Islet precursor cell (in vitro differentiated cells): ENCODE data around the gene PLCD1.
A peak's percentile ranks its signal among the peaks of the same experiment; 100 is the strongest.
"Not testable (repeated sequence)": the region's sequence is repeated elsewhere in the genome, so short reads cannot be mapped to it uniquely, and the experiment has no call there.

Source experiments
- DNase-seq: peaks from one replicate; pipeline ENCODE4 v3.0.0-alpha.2; 2018

PLCD1 gene

DNA sequence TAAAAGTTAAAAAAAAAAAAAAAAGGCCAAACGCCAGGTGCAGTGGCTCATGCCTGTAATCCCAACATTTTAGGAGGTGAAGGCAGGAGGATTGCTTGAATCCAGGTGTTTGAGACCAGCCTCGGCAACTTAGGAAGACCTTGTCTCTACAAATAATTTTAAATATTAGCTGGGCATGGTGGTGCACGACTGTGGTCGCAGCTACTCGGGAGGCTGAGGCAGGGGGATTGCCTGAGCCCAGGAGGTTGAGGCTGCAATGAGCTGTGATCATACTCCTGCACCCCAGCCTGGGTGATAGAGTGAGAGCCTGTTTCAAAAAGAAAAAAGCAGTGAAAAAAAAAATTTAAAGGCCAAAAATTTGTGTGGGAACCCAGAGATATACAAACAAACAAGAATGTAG, 6.8 kb upstream of the PLCD1 start:
- no peak for DNase-seq

DNA sequence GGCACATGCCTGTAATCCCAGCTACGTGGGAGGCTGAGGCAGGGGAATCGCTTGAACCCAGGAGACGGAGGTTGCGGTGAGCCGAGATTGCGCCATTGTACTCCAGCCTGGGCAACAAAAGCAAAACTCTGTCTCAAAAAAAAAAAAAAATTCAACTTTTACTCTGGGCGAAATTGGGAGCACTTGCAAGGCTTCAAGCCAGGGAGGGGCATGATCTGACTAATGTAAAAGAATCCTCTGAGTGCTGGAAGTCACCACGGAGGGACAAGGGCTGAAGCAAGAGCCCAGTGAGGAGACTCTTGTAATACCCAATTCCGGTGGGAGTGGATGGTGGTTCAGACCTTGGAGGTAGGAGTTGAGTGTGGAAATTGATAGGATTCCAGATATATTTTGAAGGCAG, 4.9 kb upstream of the PLCD1 start:
- DNase-seq = not testable (repeated sequence)

DNA sequence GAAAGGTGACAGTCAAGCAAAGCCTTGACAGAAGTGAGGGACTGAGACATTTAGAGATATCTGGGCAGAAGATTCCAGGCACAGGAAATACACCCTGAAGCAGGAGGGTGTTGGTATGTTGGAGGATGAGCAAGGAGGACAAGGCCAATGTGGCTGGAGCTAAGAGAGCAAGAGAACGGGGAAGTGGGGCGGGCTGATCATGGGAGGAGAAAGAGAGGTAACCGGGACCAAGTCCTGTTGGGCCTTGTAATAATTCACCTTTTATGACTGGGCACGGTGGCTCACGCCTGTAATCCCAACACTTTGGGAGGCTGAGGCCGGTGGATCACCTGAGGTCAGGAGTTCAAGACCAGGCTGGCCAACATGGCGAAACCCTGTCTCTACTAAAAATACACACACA, 4.1 kb upstream of the PLCD1 start:
- not testable (repeated sequence) for DNase-seq

DNA sequence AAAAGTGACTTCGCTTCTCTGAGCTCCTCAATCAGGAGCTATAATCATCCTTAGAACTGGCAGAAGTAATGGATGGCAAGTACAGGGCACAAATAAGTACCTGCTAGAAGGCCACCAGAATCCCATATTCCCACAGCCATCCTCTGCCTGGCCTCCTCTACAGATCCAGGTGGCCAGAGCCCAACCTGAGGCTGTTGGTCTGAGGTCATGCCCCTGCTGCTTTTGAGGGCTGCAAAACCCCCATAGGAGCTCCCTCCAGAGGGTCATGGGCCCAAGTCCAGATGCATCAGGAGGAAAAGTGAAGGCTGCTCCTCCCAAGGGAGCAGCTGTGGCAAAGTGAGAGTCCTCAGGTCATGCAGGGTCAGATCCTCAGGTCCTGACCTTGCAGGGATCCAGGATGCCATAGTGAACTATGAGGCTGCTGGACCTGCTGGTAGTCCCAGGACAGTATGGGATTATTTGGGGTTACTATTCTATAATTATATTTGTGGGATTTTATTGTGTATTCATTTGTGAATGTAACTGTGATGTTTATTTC, 3.0 kb upstream of the PLCD1 start:
- DNase-seq = no peak

DNA sequence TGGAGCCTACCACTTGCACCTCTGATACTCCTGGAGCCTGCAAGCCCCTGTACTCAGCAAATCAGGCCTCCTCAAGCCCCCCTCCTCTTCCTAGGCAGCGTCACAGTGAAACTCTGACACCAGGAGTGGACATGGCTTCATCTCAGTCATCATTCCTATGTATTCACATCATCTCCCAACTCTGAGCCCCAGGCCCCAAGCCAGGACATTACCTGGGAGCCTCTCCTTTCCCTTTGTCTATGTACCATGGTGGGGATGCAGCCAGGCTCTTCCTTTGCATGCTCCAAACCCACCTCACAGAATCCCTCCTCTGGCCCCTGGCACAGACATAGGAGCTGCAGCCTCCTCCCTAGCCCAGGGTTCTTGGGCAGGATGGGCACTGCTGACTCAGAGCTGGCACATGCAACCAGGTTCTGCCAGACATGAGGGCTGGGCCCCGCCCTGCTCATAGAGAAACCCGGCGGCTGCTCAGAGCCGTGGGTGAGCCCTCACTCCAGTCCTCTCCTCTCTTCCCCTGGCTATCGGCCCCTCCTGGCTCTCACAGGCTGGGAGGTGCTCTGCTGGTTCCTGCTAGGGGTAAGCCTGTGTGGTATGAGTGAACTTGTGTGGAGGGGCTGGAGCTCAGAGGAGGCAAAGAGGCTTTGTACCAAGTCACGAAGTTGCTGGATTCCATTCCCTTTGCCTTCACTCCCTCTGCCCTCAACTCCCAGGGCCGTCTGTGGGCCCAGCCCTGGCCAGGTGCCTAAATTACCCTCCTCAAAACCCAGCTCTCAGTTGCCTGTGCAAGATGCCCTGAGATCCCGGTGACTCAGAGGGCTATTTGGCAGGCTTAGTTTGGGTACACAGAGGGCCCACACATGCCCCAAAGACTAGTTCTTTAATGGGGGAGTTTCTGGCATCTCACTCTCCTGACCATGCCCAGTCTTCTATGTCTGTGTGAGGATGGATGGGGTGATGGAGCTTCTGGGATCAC, 1.9 kb upstream of the PLCD1 start:
- DNase-seq = no peak

DNA sequence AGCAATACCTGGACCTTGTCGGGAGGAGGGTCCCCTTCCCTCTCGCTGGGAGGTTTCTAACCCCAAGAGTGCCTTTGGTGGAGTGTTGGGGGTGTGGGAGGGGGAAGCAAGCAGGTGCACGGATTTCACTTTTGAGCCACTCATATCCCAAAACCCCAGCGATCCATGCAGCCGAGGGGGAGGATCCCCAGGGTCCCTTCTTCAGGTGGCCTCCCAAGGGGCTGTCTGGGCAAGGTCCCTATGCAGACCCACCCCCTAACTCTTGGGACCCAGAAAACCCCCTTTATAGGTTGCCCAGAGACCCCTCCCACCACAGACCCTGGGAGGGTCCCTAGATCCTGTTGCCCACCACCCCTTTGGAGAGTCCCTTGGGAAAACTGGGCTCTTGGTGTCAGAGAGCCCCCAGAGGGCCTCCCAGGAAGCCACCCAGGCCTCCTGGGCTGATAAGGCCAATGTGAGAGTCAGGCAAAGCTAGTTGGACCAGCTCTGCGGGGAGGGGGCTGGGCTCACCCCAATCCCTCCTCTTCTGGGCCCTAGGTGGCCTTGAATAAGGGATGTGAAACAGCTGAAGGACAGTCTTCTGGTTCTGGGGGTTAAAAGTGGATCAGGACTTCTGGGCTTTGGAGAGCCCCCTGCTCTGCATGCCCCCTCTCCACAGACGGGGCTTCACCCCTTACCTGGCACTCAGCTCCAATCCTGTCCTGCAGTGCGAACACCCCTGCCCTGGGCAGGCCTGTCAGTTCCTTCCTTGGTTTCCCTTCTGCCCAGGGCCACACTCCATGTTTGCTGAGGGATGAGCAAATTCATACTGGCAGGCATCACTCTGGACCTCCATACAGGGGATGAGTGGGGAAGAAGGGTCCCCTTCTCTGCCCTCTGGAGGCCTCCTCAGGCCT, 932 bp upstream of the PLCD1 start:
- no peak for DNase-seq

DNA sequence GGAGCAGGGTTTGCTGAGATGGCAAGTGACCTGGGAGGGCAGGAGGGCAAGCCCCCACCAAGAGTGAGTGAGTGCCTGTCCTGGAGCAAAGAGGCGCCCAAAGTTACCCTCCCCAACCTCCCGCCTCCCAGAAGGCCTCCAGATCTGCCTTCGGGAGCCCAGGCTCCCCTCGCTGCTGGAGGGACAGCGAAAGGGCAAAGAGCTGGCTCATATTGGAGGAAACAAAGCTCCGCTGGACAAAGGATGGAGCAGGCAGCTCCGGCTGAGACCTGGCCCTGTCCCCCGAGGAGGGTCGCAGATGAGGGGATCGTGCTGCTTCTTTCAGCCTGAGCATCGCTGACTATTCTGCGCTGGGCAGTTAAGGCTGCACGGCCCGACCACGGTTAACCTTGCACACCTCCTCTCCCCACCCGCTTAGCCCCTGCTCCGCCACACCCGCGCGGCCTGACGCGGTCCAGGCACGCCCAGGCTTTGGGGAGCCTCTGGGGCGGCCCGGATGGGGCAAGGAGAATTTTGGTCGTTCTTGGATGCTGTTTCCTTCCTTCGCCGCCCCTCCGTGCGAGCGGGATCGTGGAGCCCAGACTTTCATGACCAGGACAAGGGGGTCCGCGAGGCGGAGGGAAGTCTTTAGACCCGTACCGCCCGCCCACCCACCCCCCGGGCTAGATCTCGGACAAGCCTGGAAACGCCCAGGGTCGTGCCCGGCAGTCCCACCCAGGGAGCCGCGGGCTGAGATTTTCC, 651 bp downstream of the PLCD1 start:
- DNase-seq = no peak

DNA sequence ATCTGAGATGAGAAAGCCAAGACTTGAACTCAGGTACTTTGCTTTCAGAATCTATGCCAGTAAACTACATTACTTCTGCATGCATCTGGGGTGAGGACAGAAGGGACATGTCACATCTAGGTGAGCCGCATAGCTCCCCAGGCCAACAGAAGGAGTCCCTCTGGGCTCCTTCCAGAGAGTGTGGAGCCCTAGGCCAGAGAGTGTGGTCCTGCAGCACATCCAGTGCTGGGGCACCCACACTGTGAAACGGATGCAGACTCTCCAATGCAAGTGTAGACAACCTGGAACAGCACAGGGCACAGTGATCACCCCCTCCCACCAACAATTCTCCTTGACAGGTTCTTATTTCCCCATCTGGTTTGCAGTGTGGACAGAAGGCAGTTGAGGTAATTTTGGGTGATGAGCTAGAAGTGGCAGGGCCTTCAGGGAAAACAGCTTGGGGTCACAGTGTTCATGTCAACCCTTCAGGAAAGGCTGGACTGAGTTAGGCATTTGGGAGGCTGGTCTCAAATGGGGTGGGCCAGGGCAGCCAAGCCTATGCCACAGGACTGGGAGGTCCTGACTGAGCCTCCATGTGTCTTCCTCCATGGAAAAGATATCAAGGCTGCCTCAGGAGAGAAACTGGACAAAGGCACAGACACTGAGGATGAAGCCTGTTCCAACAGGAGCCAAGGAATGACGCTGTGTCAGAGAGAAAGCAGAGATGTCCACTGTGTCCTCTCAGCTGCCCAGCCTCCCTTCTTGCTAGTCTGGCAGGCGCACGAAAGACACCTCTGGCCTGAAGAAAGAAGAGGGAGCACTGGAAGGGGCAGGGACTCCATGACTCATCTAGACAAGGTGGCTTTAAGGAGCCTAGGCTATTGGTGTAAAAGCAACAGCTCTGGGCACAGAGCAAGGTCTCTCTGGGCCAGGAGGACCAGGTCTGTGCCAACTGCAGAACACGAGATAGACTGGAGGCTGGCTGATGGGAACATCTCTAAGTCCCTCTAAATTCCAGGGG, 1.7 kb downstream of the PLCD1 start:
- no peak for DNase-seq

DNA sequence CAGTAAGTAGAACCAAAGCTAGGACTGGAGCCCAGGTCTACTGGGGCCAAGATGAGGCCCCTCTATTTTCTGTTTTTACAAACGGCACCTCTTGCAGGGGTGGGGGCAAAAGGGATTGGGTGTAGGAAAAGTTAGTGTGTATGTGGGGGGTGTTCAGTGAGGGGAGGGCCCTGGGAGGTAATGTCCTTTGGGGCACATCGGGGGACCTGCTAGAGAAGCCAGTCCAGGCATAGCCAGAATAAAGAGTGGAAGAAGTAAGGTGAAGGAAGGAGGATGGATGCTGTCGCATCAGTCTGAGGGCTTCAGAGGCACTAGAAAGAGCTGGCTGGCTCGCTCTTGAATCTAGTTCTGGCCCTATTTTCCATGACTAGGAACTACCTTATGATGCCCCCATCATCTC, 2.6 kb downstream of the PLCD1 start:
- no peak for DNase-seq

DNA sequence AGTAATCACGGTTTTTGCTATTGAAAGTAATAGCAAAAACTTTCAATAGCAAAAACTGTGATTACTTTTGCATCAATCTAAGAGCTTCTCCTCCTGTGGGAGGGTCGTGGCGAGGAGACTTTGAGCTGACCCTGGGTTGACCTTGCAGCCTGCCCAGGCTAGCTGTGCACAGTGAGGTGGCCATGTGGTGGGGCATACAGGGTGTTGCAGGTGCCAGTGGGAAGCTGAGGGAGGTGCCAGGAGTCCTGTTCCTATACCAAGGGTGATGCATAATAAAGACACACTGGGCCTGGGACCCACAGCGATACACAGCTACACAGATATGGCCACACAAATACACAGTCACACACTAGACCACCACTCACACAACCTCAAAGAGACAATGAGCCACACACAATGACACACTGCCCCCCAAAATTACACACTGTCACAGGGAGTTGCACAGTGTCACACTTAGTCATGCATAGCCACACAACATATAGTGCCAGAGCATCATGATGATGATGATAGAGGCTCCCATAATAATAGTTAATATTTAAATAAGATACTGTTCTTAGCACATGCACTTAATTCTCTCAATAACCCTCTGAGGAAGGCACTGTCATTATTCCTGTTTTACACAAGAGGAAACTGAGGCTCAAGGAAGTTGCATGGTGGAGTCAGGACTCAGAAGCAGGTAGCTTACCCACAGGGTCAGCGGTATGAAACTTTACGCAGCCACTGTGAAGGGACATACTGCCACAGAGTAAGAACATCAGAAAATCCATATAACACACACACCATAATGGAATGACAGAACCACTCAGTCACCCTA, 6.3 kb downstream of the PLCD1 start:
- no peak for DNase-seq

DNA sequence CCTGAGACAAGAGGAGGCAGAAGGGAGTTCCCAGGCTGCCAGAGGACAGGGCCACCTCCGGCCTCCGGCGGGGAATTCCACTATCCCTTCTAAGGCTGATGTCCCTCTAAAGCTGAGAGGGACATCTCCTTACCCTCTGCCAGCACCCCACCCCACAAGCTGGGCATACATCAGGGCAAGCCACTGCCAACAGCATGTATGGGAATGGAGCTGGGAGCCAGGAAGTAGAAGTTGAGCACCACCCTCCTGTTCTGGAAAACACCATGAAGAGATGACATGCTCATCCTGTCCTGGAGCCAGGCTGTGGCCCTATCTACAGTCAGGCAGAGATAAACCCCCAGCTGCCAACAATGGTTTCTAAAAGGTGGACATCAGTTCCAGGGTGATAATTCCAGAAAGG, 7.1 kb downstream of the PLCD1 start:
- DNase-seq = no peak

DNA sequence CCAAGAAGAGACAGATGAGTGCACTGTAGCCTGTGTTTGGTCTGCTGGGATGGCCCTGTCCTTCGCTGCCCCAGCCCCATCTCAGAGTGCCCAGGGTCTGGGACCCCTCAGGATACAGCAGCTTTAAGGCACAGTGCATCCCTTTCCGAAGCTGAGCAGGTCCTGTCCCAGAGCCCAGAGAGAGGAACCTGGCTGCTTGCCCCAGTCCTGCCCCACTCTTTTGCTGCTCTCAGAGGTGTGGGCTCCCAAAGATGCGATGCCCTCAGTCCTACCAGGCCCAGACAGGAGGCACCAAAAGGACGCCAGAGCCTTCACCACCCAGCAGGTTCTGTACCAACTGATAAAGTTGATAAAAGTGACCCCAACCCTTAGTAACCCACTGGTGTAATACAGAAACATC, 8.2 kb downstream of the PLCD1 start:
- no peak for DNase-seq

DNA sequence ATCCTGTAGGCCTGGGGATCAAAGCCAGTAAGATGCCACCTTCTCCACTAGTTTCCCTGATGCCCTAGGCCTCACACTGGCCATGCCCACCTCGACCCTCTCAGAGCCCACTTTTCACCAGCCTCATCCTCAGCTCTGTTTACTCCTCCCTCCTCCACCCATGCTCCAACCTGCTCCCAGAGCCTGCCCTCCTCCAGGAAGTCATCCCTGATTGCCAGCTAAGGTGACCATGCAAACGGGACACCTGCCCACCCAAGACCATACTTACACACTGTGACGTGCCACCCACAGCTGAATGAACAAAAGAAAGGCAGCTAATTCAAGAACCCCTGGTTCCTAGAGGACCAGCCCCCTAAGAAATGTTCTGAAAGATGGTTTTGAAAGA, 9.1 kb downstream of the PLCD1 start:
- no peak for DNase-seq

DNA sequence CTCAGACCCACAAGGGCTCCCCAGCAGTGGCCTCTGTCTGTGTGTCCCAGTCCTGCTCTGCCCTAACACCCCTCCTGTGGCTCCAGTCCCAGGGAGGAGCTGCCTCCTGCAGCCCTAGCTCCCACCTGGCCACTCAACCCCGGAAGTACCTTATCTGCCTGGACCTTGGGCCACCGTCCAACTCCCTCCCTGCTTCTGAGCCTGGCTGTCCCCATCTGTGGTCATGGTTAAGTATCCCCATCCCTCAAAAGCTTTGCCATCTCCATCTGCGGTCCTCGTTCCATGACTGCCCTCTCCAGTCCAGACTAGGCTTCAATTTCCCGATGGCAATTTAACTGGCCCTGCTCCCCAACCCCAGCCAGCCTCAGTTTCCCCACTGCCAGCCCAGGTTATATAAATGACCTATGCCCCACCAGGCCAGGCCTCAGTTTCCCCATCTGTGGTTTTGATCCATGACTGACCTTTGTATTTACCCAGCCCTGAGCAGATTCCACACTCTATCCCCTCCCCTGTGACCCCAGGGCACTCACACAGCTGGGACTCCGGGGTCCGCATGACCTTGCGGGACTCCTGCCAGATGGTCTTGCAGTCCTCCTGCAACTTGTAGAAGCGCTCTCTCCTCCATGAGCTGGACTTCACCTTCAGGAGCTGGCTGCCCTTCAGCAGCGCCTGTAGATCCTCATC, 9.6 kb downstream of the PLCD1 start:
- no peak for DNase-seq

DNA sequence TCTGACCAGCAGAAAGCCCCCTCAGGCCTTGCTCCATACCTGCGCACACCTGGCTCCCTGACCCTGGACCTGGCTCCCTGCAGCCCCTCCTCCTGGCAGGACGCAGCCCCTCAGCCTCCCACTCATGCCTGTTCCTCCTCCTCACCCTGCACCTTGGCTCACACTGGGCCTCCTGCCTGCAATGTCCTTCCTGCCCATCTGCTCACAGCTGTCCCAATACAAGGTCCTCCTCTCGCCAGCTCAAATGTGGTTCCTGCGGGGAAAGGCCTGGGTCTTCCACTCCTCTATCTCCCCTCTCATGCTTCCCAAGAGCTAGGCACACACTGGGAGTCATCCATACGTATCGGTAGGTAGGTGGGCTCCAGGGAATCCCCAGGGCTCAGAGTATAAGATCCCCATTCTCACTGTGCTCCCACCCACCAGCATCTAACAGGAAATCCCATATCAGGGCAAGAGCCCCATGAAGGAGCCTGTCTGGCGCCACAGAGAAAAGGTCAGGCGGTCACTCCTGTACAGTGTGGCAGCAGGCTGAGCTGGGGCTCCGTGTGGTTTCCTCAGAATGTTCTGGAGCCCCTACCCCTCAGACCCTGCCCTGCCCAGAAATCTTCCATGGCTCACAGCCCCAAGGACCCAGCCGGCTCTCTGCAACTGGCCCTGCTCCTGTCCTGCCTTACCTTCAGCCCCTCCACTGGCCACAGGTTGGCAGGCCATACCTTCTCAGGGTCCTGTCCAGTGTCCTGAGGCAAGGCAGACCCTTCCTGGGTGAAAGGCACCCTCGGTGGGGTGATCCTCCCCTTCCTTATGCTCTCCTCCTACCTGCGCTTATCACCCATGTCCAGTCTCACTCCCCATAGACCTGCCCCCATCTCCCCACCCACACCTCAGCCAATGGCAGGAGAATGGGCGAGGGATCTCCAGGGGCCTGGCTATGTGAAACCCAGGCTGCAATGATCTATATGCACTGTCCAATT, 10.9 kb downstream of the PLCD1 start:
- peak; percentile 44 for DNase-seq

DNA sequence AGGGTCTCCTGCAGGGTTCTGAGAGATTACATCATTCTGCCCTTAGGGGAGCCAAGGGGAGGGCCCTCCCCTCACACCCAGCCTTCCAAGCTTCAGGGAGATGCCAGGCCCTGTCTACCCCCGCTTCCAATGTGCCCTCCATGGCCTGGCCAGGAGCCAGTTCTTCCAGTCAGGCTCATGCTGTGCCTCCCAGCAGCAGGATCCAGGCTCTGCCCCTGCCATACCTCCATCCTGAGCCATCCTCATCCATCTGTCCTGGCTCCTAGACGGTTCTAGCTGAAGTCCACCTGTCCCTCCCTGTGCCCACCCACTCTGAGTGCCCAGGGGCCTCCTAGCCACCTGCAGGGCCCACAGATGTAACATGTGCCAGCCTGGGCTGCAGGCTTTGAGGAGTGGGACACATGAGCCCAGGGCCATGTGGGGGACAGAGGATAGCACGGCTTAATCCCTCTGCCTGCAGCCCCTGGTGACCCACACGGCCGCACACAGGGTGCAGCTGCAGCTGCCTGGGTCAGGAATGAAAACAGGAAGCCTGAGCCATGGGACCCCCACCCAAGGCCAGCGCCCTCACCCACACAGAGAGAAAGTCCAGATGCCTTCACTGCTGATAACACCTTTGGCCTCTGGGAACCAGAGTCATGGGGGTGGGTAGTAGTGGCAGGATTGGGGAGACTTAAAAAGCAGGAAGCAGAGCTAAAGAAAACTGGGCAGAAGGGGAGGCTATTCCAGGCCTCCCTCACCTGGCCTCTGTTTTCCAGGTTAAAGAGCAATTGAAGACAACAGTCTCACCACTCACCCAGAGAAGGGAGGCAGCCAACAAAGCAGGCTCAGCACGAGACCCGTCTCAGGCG, 11.8 kb downstream of the PLCD1 start:
- DNase-seq = no peak

DNA sequence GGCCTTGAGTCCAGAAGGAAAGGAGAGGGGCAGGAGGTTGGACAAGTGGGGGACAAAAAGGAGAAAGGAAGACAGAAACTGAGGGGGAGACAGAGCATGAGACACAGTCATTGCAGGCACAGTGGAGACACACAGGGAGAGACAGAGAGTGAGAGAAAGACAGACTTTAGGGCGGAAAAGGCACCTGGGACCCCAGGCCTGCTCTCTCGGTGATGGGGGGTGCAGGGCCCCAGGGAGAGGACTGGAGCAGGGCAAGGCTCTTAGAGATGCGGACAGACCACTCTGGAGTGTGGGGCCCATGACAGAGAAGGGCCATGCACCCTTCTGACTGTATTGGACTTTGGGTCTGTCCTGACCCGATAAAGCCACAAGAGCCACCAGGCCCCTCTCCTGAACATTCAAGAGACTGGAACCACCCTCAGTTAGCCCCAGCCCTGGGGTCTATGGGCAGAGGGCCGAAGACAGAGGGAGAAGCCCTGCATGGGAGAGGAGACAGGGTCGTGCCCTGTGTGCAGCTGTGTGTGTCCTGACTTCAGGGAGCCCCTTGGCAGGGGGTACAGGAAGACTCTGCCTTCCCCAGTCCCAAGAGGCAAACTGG, 12.5 kb downstream of the PLCD1 start:
- DNase-seq = no peak
